Transverse colon (tissue), 4 donors: ENCODE measurements around the gene DLG2. TPM values are rescaled to one million over a fixed set of nuclear protein-coding genes. Genes with fewer than 3 reads are reported as not detected.

ENCODE experiments used
- DNase-seq: peaks from one replicate; pipeline ENCODE4 v3.0.0-alpha.2; 2019
- H3K27ac ChIP-seq, 4 donors: fragments of 200-600 bp; sonication (generic); 2 replicates each; pipeline ENCODE4 v1.5.1; 2016 to 2018; ENCODE audit warnings: inconsistent platforms in 4 of 4
- H3K27me3 ChIP-seq: fragments of 200-600 bp; sonication (generic); 2 replicates; pipeline ENCODE4 v1.5.1; 2017; ENCODE audit warnings: inconsistent platforms
- H3K36me3 ChIP-seq, 4 donors: fragments of 200-600 bp; sonication (generic); 2 replicates each; pipeline ENCODE4 v1.5.1; 2017 to 2019; ENCODE audit warnings: inconsistent platforms in 4 of 4
- H3K4me1 ChIP-seq, 4 donors: fragments of 200-600 bp; sonication (generic); 2 replicates each; pipeline ENCODE4 v1.5.1; 2017 to 2020; ENCODE audit warnings: inconsistent platforms in 4 of 4
- H3K4me3 ChIP-seq, 4 donors: fragments of 200-600 bp; sonication (generic); 1 replicate in 1 of 4; 2 replicates in 3 of 4; pipeline versions ENCODE4 v1.5.1 to v1.6.1; 2017 to 2019; ENCODE audit warnings: inconsistent platforms in 4 of 4
- H3K9me3 ChIP-seq, 2 donors: fragments of 200-600 bp; sonication (generic); 2 replicates each; pipeline ENCODE4 v1.5.1; 2017 to 2019; ENCODE audit warnings: inconsistent platforms in 2 of 2
- EP300 ChIP-seq: sonication (generic); formaldehyde crosslinking; IDR thresholded peaks from one replicate; pipeline ENCODE4 v1.6.1; 2017; ENCODE audit warnings: antibody characterized with exemption, low read depth
- POLR2A ChIP-seq: fragments of 450-650 bp; IDR thresholded peaks from one replicate; pipeline ENCODE4 v1.6.1; 2016; ENCODE audit warnings: antibody characterized with exemption, mild to moderate bottlenecking, moderate library complexity
- POLR2AphosphoS5 ChIP-seq, 3 donors: sonication (generic); formaldehyde crosslinking; IDR thresholded peaks; one replicate each; pipeline ENCODE4 v1.6.1; 2016; ENCODE audit warnings: antibody characterized with exemption in 3 of 3
- WGBS, 2 donors: methylation state at CpG; one replicate each; pipeline ENCODE4 v1.1.5; 2018; ENCODE audit warnings: low coverage in 1 of 2; 5-methylcytosine and 5-hydroxymethylcytosine counted together
- in situ Hi-C, 4 donors: fragments of 200-750 bp; cut with MboI; loops; one replicate each; pipeline versions ENCODE4 v1.15.0 to v1.15.1; 2017; ENCODE audit warnings: low sequenced_read_pairs in 3 of 4, low pct_ligation_motif_present in 1 of 4, low pct_unique_long_range_greater_than_20kb in 1 of 4
- intact Hi-C: fragments of 100-400 bp; cut with DNase I; formaldehyde crosslinking; loops from one replicate; pipeline ENCODE4 v1.15.1; 2023; ENCODE audit warnings: low total_unique reads
- total RNA-seq, 4 donors: library from RNA; depleted of rRNA; stranded (reverse); fragments of >200 nt; gene quantifications; one replicate each; pipeline ENCODE4 v1.1.0, GENCODE V29; 2016
- TF ChIP-seq, protein P1 (sequence below), 5 experiments: fragments of 200-600 bp in 3 of 5; fragments of 450-650 bp in 2 of 5; sonication (generic) in 3 of 5; IDR thresholded peaks; 1 replicate in 2 of 5; 2 replicates in 3 of 5; pipeline ENCODE4 v1.5.1; 2016 to 2017; ENCODE audit warnings: antibody characterized with exemption in 5 of 5, inconsistent platforms in 3 of 5, mild to moderate bottlenecking in 2 of 5, moderate library complexity in 1 of 5

Gene DLG2
- total RNA-seq, 4 donors from 2014 or later, result 1.9 to 28.3 (median 3.7) TPM

DNA sequence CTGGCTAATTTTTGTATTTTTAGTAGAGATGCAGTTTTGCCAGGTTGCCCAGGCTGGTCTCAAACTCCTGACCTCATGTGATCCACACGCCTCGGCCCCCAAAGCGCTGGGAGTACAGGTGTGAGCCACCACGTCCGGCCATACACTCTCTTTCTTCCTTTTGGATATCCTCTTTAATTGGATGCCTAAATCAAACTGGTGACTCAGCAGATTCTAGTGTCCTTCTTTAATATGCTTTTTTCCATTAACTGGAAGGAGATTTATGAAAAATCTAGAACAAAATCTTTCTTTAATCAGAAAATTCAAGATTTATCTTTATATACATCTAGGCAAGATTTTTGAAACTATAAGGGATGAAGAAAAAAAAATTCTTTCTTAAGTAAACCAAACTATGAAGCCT, 1371.7 kb downstream of the DLG2 start:
- no peak for TF ChIP-seq EP300
- TF ChIP-seq, protein P1, sequence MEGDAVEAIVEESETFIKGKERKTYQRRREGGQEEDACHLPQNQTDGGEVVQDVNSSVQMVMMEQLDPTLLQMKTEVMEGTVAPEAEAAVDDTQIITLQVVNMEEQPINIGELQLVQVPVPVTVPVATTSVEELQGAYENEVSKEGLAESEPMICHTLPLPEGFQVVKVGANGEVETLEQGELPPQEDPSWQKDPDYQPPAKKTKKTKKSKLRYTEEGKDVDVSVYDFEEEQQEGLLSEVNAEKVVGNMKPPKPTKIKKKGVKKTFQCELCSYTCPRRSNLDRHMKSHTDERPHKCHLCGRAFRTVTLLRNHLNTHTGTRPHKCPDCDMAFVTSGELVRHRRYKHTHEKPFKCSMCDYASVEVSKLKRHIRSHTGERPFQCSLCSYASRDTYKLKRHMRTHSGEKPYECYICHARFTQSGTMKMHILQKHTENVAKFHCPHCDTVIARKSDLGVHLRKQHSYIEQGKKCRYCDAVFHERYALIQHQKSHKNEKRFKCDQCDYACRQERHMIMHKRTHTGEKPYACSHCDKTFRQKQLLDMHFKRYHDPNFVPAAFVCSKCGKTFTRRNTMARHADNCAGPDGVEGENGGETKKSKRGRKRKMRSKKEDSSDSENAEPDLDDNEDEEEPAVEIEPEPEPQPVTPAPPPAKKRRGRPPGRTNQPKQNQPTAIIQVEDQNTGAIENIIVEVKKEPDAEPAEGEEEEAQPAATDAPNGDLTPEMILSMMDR (IDR thresholded peaks at IDR 0.05), result no peak
- no peak for TF ChIP-seq POLR2A
- no peak for TF ChIP-seq POLR2AphosphoS5 (IDR thresholded peaks at IDR 0.05)
- no peak overlapping the region for H3K27ac ChIP-seq
- H3K4me3 ChIP-seq, result no peak overlapping the region
- in situ Hi-C loops, result no loop called here
- no peaks in the 10 kb centered on the region for H3K9me3 ChIP-seq
- H3K4me1 ChIP-seq, result no peaks in the 10 kb centered on the region
- no peaks in the 10 kb centered on the region for H3K27me3 ChIP-seq
- WGBS, 2 donors, result 83 to 100% methylated on average over 1 to 5 of the region's 5 CpGs
- H3K36me3 ChIP-seq, result no peaks in the 10 kb centered on the region
- no peak for DNase-seq
- intact Hi-C loops, result no loop called here

DNA sequence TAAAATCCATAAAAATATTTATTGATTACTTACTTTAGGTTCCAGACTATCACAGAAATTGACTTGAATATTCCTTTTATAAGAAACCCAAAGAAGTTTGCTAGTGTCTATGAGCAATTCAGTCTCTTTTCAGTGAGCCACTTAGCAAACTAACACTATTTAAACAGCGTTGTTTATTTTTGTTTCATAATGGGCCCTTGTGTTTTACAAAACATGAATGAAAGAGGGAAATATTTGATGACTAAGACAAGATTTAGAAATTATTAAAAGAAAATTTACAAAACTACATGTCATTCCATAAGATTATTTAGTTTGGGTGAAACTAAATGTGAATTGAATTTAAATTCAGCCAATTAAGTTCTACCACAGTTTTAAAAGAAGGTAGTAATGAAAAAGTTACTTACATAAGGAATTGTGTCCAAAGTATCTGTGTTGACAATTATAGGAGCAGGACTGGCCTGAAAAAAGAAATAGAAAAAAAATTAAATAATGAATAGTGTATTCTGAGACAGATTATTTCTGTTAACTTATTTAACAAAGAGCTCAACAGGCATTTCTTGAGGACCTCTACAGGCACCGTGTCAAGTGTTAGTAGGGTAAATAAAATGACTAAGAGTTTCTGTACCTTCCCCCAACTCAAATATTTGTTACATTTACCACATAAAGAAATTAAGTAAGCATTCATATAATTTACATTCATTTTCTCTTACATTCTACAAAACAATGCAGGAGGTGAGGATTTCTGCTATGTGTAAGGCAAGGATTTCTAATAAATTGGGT, 1376.1 kb downstream of the DLG2 start:
- Histone ChIP-seq H3K27me3 (no peaks in the 10 kb centered on the region), H3K9me3 (no peaks in the 10 kb centered on the region), H3K4me3 (no peak overlapping the region), H3K36me3 (no peaks in the 10 kb centered on the region), H3K27ac (no peak overlapping the region), H3K4me1 (no peaks in the 10 kb centered on the region)
- TF ChIP-seq EP300 (no peak), POLR2A (no peak), POLR2AphosphoS5 (IDR thresholded peaks at IDR 0.05) (no peak)
- TF ChIP-seq, protein P1 (IDR thresholded peaks at IDR 0.05), result no peak
- 81 to 86% methylated on average over 2 of the region's 2 CpGs for WGBS, 2 donors
- DNase-seq, result no peak
- in situ Hi-C loops (no loop called here), intact Hi-C loops (no loop called here)

DNA sequence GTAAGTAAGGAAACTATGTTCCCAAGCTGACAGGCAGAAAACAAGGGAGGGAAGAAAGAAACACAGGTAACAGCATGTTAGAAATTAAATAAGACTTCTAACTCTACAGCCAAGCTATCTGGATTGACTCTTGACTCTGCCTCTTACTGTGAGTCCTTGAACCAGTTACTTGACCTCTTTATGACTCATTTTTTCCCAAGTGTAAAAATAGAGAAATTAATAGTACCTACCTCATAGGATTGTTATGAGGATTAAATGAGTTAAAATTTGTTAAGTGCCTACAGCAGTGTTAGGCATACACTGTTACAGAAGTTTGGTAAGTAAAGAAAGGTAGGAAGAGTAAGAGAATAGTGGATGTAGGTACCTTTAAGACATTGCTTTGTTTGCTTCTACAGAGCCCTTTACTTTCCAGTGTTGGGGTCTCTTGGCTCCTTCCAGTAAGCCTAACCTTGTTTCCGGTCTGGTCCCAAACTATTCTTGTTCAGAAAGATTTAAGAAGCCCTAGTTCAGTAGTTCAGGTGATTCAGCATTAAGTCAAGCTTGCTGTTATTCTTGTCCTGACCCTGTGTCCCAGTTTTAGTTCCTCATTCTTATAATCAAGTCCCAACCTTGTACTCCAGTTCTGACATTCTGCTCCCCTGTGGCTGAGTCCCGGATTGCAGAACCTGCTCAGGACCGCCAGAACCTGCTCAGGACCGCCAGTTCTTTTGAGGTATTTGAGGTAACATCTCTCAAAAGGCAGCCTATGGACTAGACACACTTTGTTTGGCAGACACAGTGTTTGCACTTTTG, 1377.6 kb downstream of the DLG2 start:
- 71 to 72% methylated on average over 3 to 4 of the region's 4 CpGs for WGBS, 2 donors
- in situ Hi-C loops, result no loop called here
- Histone ChIP-seq H3K4me3 (no peak overlapping the region), H3K27ac (no peak overlapping the region), H3K36me3 (no peaks in the 10 kb centered on the region), H3K27me3 (no peaks in the 10 kb centered on the region), H3K9me3 (no peaks in the 10 kb centered on the region), H3K4me1 (no peaks in the 10 kb centered on the region)
- DNase-seq, result no peak
- TF ChIP-seq POLR2A (no peak), POLR2AphosphoS5 (IDR thresholded peaks at IDR 0.05) (no peak), EP300 (no peak)
- TF ChIP-seq, protein P1 (IDR thresholded peaks at IDR 0.05), result no peak
- intact Hi-C loops, result no loop called here

DNA sequence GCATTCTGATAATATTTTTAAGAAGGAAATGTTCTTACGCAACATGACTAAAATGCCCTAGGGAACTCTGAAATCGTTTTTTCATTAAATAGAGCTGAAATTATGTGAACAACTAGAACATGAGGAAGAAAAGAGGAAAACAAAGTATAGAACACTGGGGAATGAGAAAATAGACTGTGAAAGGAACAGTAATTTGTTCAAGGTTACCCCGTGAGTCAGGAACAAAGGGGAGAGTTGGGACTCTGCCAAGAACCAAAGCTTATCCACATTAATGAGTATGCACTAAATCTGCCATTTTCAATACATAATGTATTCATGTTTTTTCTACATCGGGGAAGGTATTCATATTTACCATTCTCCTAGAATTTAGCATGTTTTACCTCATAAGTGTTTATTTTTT, 1379.2 kb downstream of the DLG2 start:
- H3K36me3 ChIP-seq, result no peaks in the 10 kb centered on the region
- intact Hi-C loops (no loop called here), in situ Hi-C loops (no loop called here)
- H3K4me1 ChIP-seq, result no peaks in the 10 kb centered on the region
- TF ChIP-seq, protein P1 (IDR thresholded peaks at IDR 0.05), result no peak
- TF ChIP-seq POLR2A, result no peak
- no peak for TF ChIP-seq EP300
- no peak for TF ChIP-seq POLR2AphosphoS5 (IDR thresholded peaks at IDR 0.05)
- 66 to 74% methylated on average over 4 of the region's 4 CpGs for WGBS, 2 donors
- H3K4me3 ChIP-seq, result no peak overlapping the region
- no peaks in the 10 kb centered on the region for H3K9me3 ChIP-seq
- H3K27me3 ChIP-seq, result no peaks in the 10 kb centered on the region
- DNase-seq, result no peak
- H3K27ac ChIP-seq, result no peak overlapping the region
